Naive thymus-derived CD4-positive, alpha-beta T cell (primary cell): ENCODE measurements around the gene LHFPL5. TPM values are rescaled to one million over a fixed set of nuclear protein-coding genes. Genes with fewer than 3 reads are reported as not detected.

Source experiments
- ATAC-seq: fragments of 150-1000 bp; cut with Tn5 transposase; 2 replicates; pipeline ENCODE4 v1.10.0; 2021; ENCODE audit warnings: mild to moderate bottlenecking, moderate library complexity
- CTCF ChIA-PET: fragments of 350-600 bp; sonication (Branson Sonifier 250); formaldehyde crosslinking; loops from one replicate; lab custom pipeline; 2021; ENCODE audit warnings: antibody characterized with exemption; lab: Charles Lee
- POLR2A ChIA-PET: fragments of 350-600 bp; sonication (Branson Sonifier 250); formaldehyde crosslinking; loops from one replicate; lab custom pipeline; 2021; ENCODE audit warnings: antibody characterized with exemption, inconsistent platforms; lab: Charles Lee
- DNase-seq, 9 donors: peaks; one replicate each; pipeline versions ENCODE4 v3.0.0 to v3.0.0-alpha.2; 2020 to 2022; ENCODE audit warnings: mixed read lengths in 1 of 9
- H3K27ac ChIP-seq: one replicate; pipeline ENCODE4 v1.7.0; 2013; ENCODE audit warnings: mild to moderate bottlenecking, low read depth, low read length, moderate library complexity
- H3K27me3 ChIP-seq, 2 donors: one replicate each; pipeline ENCODE4 v1.7.0; 2013; ENCODE audit warnings: low read length in 2 of 2, mild to moderate bottlenecking in 2 of 2, moderate library complexity in 2 of 2; ENCODE audit not compliant: control insufficient read depth in 2 of 2, insufficient read depth in 2 of 2
- H3K36me3 ChIP-seq, 3 experiments: 1 replicate in 2 of 3; 2 replicates in 1 of 3; pipeline ENCODE4 v1.7.0; 2013; ENCODE audit warnings: low read length in 3 of 3, mild to moderate bottlenecking in 3 of 3, moderate library complexity in 1 of 3; ENCODE audit not compliant: insufficient read depth in 3 of 3, control insufficient read depth in 2 of 3
- H3K4me1 ChIP-seq, 2 donors: one replicate each; pipeline ENCODE4 v1.7.0; 2013; ENCODE audit warnings: low read length in 2 of 2, mild to moderate bottlenecking in 2 of 2, moderate library complexity in 1 of 2; ENCODE audit not compliant: control insufficient read depth in 2 of 2, insufficient read depth in 2 of 2
- H3K4me3 ChIP-seq: 2 replicates; pipeline ENCODE4 v1.7.0; 2013; ENCODE audit warnings: mild to moderate bottlenecking, low read length
- H3K9me3 ChIP-seq, 3 experiments: 1 replicate in 2 of 3; 2 replicates in 1 of 3; pipeline ENCODE4 v1.7.0; 2013; ENCODE audit warnings: low read length in 3 of 3; ENCODE audit not compliant: control insufficient read depth in 2 of 3
- H3K27ac Mint-ChIP-seq, 9 donors: one replicate each; pipeline ENCODE4 v1.8.0; 2020 to 2022; ENCODE audit warnings: mixed read lengths in 9 of 9, mild to moderate bottlenecking in 8 of 9, moderate library complexity in 5 of 9, inconsistent platforms in 2 of 9
- H3K27me3 Mint-ChIP-seq, 5 donors: one replicate each; pipeline ENCODE4 v1.8.0; 2021 to 2022; ENCODE audit warnings: mixed read lengths in 5 of 5, mild to moderate bottlenecking in 1 of 5
- H3K36me3 Mint-ChIP-seq, 5 donors: one replicate each; pipeline ENCODE4 v1.8.0; 2020 to 2022; ENCODE audit warnings: mixed read lengths in 5 of 5, mild to moderate bottlenecking in 3 of 5, inconsistent platforms in 1 of 5
- H3K4me1 Mint-ChIP-seq, 7 donors: one replicate each; pipeline ENCODE4 v1.8.0; 2020 to 2022; ENCODE audit warnings: mixed read lengths in 7 of 7, mild to moderate bottlenecking in 3 of 7, inconsistent platforms in 1 of 7
- H3K4me3 Mint-ChIP-seq, 10 donors: one replicate each; pipeline ENCODE4 v1.8.0; 2020 to 2022; ENCODE audit warnings: mild to moderate bottlenecking in 10 of 10, mixed read lengths in 10 of 10, moderate library complexity in 6 of 10, inconsistent platforms in 2 of 10
- H3K9me3 Mint-ChIP-seq, 11 donors: one replicate each; pipeline ENCODE4 v1.8.0; 2020 to 2022; ENCODE audit warnings: mixed read lengths in 11 of 11, mild to moderate bottlenecking in 4 of 11, inconsistent platforms in 1 of 11, moderate library complexity in 1 of 11
- intact Hi-C, 2 donors: fragments of 100-400 bp; cut with micrococcal nuclease; formaldehyde crosslinking; loops; one replicate each; pipeline ENCODE4 v1.15.1; 2023
- polyA plus RNA-seq, 2 donors: library from polyadenylated mRNA; unstranded; fragments of 300-500 nt; fragmentation: Illumina TruSeq; gene quantifications; one replicate each; pipeline ENCODE4 v1.2.3, GENCODE V29; 2021
- total RNA-seq, 6 experiments: library from RNA in 5 of 6; stranded (reverse) in 5 of 6; gene quantifications; 1 replicate in 5 of 6; 2 replicates in 1 of 6; pipeline ENCODE4 v1.2.3 and lab custom pipeline; 2021 to 2026

The LHFPL5 gene
- total and polyA plus RNA-seq, 7 experiments from 2014 or later = not detected

GRCh38 chr6:35781290-35781689 is 23.9 kb upstream of the LHFPL5 start:
- Mint-ChIP-seq H3K27ac (no peak overlapping the region), H3K9me3 (peaks cover 0 to 2% (median 0%) of the 10 kb centered on the region in 11 donors), H3K4me1 (peaks cover 0 to 8% (median 4%) of the 10 kb centered on the region in 7 donors), H3K27me3 (peaks cover 27 to 48% (median 40%) of the 10 kb centered on the region in 5 donors), H3K36me3 (no peaks in the 10 kb centered on the region), H3K4me3 (no peak overlapping the region)
- ChIA-PET POLR2A (no interaction called here), CTCF (no interaction called here)
- DNase-seq = no peak
- intact Hi-C loops = no loop called here
- ATAC-seq = no peak
- Histone ChIP-seq H3K27ac (no peak overlapping the region), H3K27me3 (peaks cover 3 to 4% of the 10 kb centered on the region in 2 donors), H3K36me3 (no peaks in the 10 kb centered on the region), H3K4me3 (no peak overlapping the region), H3K4me1 (no peaks in the 10 kb centered on the region), H3K9me3 (no peaks in the 10 kb centered on the region)

- Mint-ChIP-seq H3K27me3 (peaks cover 33 to 52% (median 41%) of the 10 kb centered on the region in 5 donors), H3K27ac (no peak overlapping the region), H3K9me3 (peaks cover 0 to 2% (median 0%) of the 10 kb centered on the region in 11 donors), H3K36me3 (no peaks in the 10 kb centered on the region), H3K4me1 (peaks cover 0 to 4% (median 3%) of the 10 kb centered on the region in 7 donors), H3K4me3 (no peak overlapping the region)
- DNase-seq = no peak
- intact Hi-C loops = no loop called here
- ChIA-PET CTCF (no interaction called here), POLR2A (no interaction called here)
- Histone ChIP-seq H3K4me1 (no peaks in the 10 kb centered on the region), H3K36me3 (no peaks in the 10 kb centered on the region), H3K9me3 (no peaks in the 10 kb centered on the region), H3K27ac (no peak overlapping the region), H3K4me3 (no peak overlapping the region), H3K27me3 (peaks cover 0 to 3% of the 10 kb centered on the region in 2 donors)
- no peak for ATAC-seq
These were observed 22.7 kb upstream of the LHFPL5 start for GRCh38 chr6:35782424-35782823.

GRCh38 chr6:35784200-35784599 is 21.0 kb upstream of the LHFPL5 start:
- Histone ChIP-seq H3K9me3 (no peaks in the 10 kb centered on the region), H3K4me3 (no peak overlapping the region), H3K36me3 (no peaks in the 10 kb centered on the region), H3K27me3 (peaks cover 0 to 3% of the 10 kb centered on the region in 2 donors), H3K4me1 (no peaks in the 10 kb centered on the region), H3K27ac (no peak overlapping the region)
- Mint-ChIP-seq H3K27ac (no peak overlapping the region), H3K4me1 (peaks cover 0 to 2% (median 0%) of the 10 kb centered on the region in 7 donors), H3K4me3 (no peak overlapping the region), H3K27me3 (peaks cover 32 to 58% (median 47%) of the 10 kb centered on the region in 5 donors), H3K36me3 (no peaks in the 10 kb centered on the region), H3K9me3 (peaks cover 0 to 2% (median 0%) of the 10 kb centered on the region in 11 donors)
- POLR2A ChIA-PET = no interaction called here
- ATAC-seq = no peak
- CTCF ChIA-PET = no interaction called here
- no peak for DNase-seq
- intact Hi-C loops = no loop called here

- peaks cover 0 to 2% (median 0%) of the 10 kb centered on the region in 11 donors for H3K9me3 Mint-ChIP-seq
- no peak overlapping the region for H3K27ac ChIP-seq
- H3K4me1 Mint-ChIP-seq = peaks cover 0 to 2% (median 0%) of the 10 kb centered on the region in 7 donors
- ChIA-PET POLR2A (no interaction called here), CTCF (no interaction called here)
- DNase-seq (no peak), ATAC-seq (no peak)
- H3K4me1 ChIP-seq = no peaks in the 10 kb centered on the region
- peaks cover 0 to 3% of the 10 kb centered on the region in 2 donors for H3K27me3 ChIP-seq
- H3K4me3 Mint-ChIP-seq = no peak overlapping the region
- no peaks in the 10 kb centered on the region for H3K36me3 ChIP-seq
- H3K36me3 Mint-ChIP-seq = no peaks in the 10 kb centered on the region
- H3K27me3 Mint-ChIP-seq = peaks cover 40 to 63% (median 52%) of the 10 kb centered on the region in 5 donors
- intact Hi-C loops = no loop called here
- no peaks in the 10 kb centered on the region for H3K9me3 ChIP-seq
- no peak overlapping the region for H3K27ac Mint-ChIP-seq
- no peak overlapping the region for H3K4me3 ChIP-seq
These were observed 18.9 kb upstream of the LHFPL5 start for GRCh38 chr6:35786272-35786671.

GRCh38 chr6:35786810-35787209 is 18.3 kb upstream of the LHFPL5 start:
- ATAC-seq (no peak), DNase-seq (no peak)
- Mint-ChIP-seq H3K4me3 (no peak overlapping the region), H3K4me1 (peaks cover 0 to 2% (median 0%) of the 10 kb centered on the region in 7 donors), H3K9me3 (peaks cover 0 to 2% (median 0%) of the 10 kb centered on the region in 11 donors), H3K36me3 (no peaks in the 10 kb centered on the region), H3K27me3 (peaks cover 40 to 61% (median 52%) of the 10 kb centered on the region in 5 donors), H3K27ac (no peak overlapping the region)
- no peak overlapping the region for H3K27ac ChIP-seq
- ChIA-PET CTCF (no interaction called here), POLR2A (no interaction called here)
- no peaks in the 10 kb centered on the region for H3K9me3 ChIP-seq
- no peaks in the 10 kb centered on the region for H3K36me3 ChIP-seq
- no peak overlapping the region for H3K4me3 ChIP-seq
- peaks cover 0 to 3% of the 10 kb centered on the region in 2 donors for H3K27me3 ChIP-seq
- intact Hi-C loops = no loop called here
- H3K4me1 ChIP-seq = no peaks in the 10 kb centered on the region

- H3K4me3 ChIP-seq = no peak overlapping the region
- ATAC-seq = peak; percentile 8
- Mint-ChIP-seq H3K9me3 (no peaks in the 10 kb centered on the region), H3K4me3 (no peak overlapping the region), H3K36me3 (no peaks in the 10 kb centered on the region), H3K27ac (no peak overlapping the region), H3K4me1 (peaks cover 0 to 2% (median 0%) of the 10 kb centered on the region in 7 donors), H3K27me3 (peaks cover 36 to 56% (median 51%) of the 10 kb centered on the region in 5 donors)
- no peaks in the 10 kb centered on the region for H3K9me3 ChIP-seq
- H3K27me3 ChIP-seq = peaks cover 0 to 3% of the 10 kb centered on the region in 2 donors
- intact Hi-C loops = no loop called here
- H3K27ac ChIP-seq = no peak overlapping the region
- no peaks in the 10 kb centered on the region for H3K4me1 ChIP-seq
- DNase-seq = no peak
- POLR2A ChIA-PET = no interaction called here
- CTCF ChIA-PET = no interaction called here
- no peaks in the 10 kb centered on the region for H3K36me3 ChIP-seq
These were observed 17.6 kb upstream of the LHFPL5 start for GRCh38 chr6:35787266-35788218.
